ENCODE results near the gene WDR31. TPM values are rescaled to one million over a fixed set of nuclear protein-coding genes. Genes with fewer than 3 reads are reported as not detected.

Gene WDR31
- total and polyA plus RNA-seq, 2 of the 4 experiments (the other 2 are of a cell fraction) = 0.29 to 0.36 TPM

GRCh38 chr9:113309204-113309813, 30.8 kb downstream of the WDR31 start:
- Histone ChIP-seq H4K91ac (ENCODE audit: insufficient read depth, low read depth, low read length) (no peak overlapping the region), H3K9ac (ENCODE audit: low read depth, low read length) (no peak overlapping the region), H3K9me3 (ENCODE audit: control insufficient read depth, insufficient read depth, low read length) (no peaks in the 10 kb centered on the region), H2AK5ac (ENCODE audit: low read depth, low read length) (no peak overlapping the region), H4K20me1 (ENCODE audit: insufficient read depth, low read length) (no peaks in the 10 kb centered on the region), H3K18ac (ENCODE audit: low read depth, low read length) (no peak overlapping the region), H3K4me1 (ENCODE audit: control insufficient read depth, insufficient read depth, low read length) (no peaks in the 10 kb centered on the region), H2AK9ac (replicated peaks; ENCODE audit: low read depth, low read length, poor library complexity) (no peak overlapping the region), H2BK15ac (ENCODE audit: low read depth, low read length) (no peak overlapping the region), H3K56ac (ENCODE audit: extremely low read depth, insufficient read depth, low read length) (no peak overlapping the region), H3K27me3 (ENCODE audit: control insufficient read depth, insufficient read depth, low read length) (peaks cover 10% of the 10 kb centered on the region; the same call in 1 of the 2 replicates), H3K27ac (ENCODE audit: insufficient read depth, low read length) (no peak overlapping the region), H3K36me3 (ENCODE audit: control insufficient read depth, insufficient read depth, low read length) (no peaks in the 10 kb centered on the region), H3K4me2 (ENCODE audit: low read depth, low read length) (no peak overlapping the region), H4K5ac (ENCODE audit: low read depth, low read length) (no peak overlapping the region), H2BK20ac (ENCODE audit: low read depth, low read length) (no peak overlapping the region), H3K4ac (ENCODE audit: low read depth, low read length) (no peak overlapping the region), H2BK120ac (ENCODE audit: low read depth, low read length) (no peak overlapping the region), H3K9me1 (ENCODE audit: insufficient read depth, low read length) (no peaks in the 10 kb centered on the region), H3K23ac (ENCODE audit: low read depth, low read length) (no peak overlapping the region), H3K4me3 (ENCODE audit: insufficient read depth, low read depth, low read length) (no peak overlapping the region), H3K79me1 (ENCODE audit: low read depth in 1 of 2, low read length in 2 of 2) (no peaks in the 10 kb centered on the region), H3K14ac (replicated peaks; ENCODE audit: low read depth, low read length) (no peak overlapping the region), H4K8ac (ENCODE audit: low read depth in 2 of 2, low read length in 2 of 2) (no peak overlapping the region), H2AFZ (replicated peaks; ENCODE audit: low read length, poor library complexity) (no peak overlapping the region), H2BK5ac (ENCODE audit: low read depth, low read length, poor library complexity, severe bottlenecking) (no peak overlapping the region)
- CTCF ChIA-PET = interaction anchor here (0.6 to 1.1 kb wide), 3 partner anchors 278 to 350 kb away, joined by 3 to 8 read pairs (median 4); no protein-coding TSS in a partner anchor
- ATAC-seq (ENCODE audit: low read depth) (peak; percentile 88), DNase-seq (peak; percentile 59)
- in situ Hi-C loops (cut with MboI; ENCODE audit: low sequenced_read_pairs) (loop anchor here (10.0 kb wide), 1 partner anchor 345 kb away; no protein-coding TSS in a partner anchor), dilution Hi-C loops (cut with HindIII; ENCODE audit: low sequenced_read_pairs, unreplicated experiment) (no loop called here), intact Hi-C loops (cut with micrococcal nuclease) (loop anchor here (1.0 to 2.0 kb wide), 3 partner anchors 98 to 349 kb away; no protein-coding TSS in a partner anchor)
- no CpG with 5 or more reads among the region's 2 CpGs for WGBS, 2 experiments (ENCODE audit: extremely low coverage in 2 of 2, insufficient read length in 1 of 2)
- TF ChIP-seq SMC3 (IDR thresholded peaks at IDR 0.05; ENCODE audit: low read depth, low read length) (peak; percentile 76), MXI1 (IDR thresholded peaks at IDR 0.05; ENCODE audit: borderline replicate concordance, low read depth, low read length) (no peak), RAD21 (IDR thresholded peaks at IDR 0.05; ENCODE audit: low read length) (peak; percentile 83), RFX5 (IDR thresholded peaks at IDR 0.05; ENCODE audit: low read depth, low read length) (no peak), BHLHE40 (IDR thresholded peaks at IDR 0.05; ENCODE audit: low read depth, low read length) (no peak), MAFK (IDR thresholded peaks at IDR 0.05; ENCODE audit: low read depth, low read length) (peak; percentile 22; the same call in 1 of the 2 replicates), CTCF (conservative IDR thresholded peaks at IDR 0.05; ENCODE audit: low read depth, low read length) (peak; percentile 87)
- no TSS peak for BruUV-seq (replicated peaks)
- POLR2A ChIA-PET (ENCODE audit: unreplicated experiment) = no interaction called here

Data from IMR-90 (cell line).